K562 (cell line): ENCODE data around the gene RASSF6. TPM values are rescaled to one million over a fixed set of nuclear protein-coding genes. Genes with fewer than 3 reads are reported as not detected.

ENCODE experiments used
- ATAC-seq: fragments of 200-7000 bp; cut with Tn5 transposase; 3 replicates; pipeline ENCODE4 v1.9.1; 2020; ENCODE audit warnings: moderate library complexity
- BruUV-seq: library from RNA; stranded (reverse); fragments of 400-500 nt; replicated peaks from 2 replicates; lab custom pipeline; 2021; lab: Mats Ljungman, UMichigan
- CTCF ChIA-PET: fragments of 300-600 bp; formaldehyde crosslinking; extraction: SDS; loops from one replicate; lab custom pipeline; 2021; ENCODE audit warnings: low intra/inter-chr PET ratio; lab: Yijun Ruan, JAX
- POLR2A ChIA-PET: fragments of 300-600, 350-650 bp; sonication (Branson Sonifier 250); formaldehyde crosslinking; extraction: SDS; loops from one replicate; lab custom pipeline; 2021; ENCODE audit warnings: antibody characterized with exemption, inconsistent platforms; lab: Yijun Ruan, JAX
- DNase-seq, 4 experiments: peaks; one replicate each; pipeline versions ENCODE4 v3.0.0 to v3.0.0-alpha.2; 2011 to 2018; ENCODE audit warnings: low spot score in 3 of 4, mixed read lengths in 3 of 4; ENCODE audit errors: extremely low read depth in 1 of 4
- FAIRE-seq: peaks from 2 replicates; lab custom pipeline; 2011; peaks lifted over from hg19 to GRCh38; lab: Jason Lieb, UNC
- H2AFZ ChIP-seq: 2 replicates; pipeline ENCODE4 v1.6.0; 2011; ENCODE audit warnings: low read depth, low read length, control low read depth, inconsistent platforms
- H3K27ac ChIP-seq: fragments of 200-600 bp; 3 replicates; pipeline ENCODE4 v1.8.0; 2011; ENCODE audit warnings: low read depth, mild to moderate bottlenecking, control low read depth, inconsistent platforms, low read length, moderate library complexity, mixed read lengths; ENCODE audit errors: extremely low read depth
- H3K27me3 ChIP-seq, 2 experiments: fragments of 300-600 bp in 1 of 2; 2 replicates in 1 of 2; 3 replicates in 1 of 2; pipeline versions ENCODE4 v1.6.0 to v1.8.0; 2011; ENCODE audit warnings: inconsistent platforms in 2 of 2, low read length in 2 of 2, mild to moderate bottlenecking in 1 of 2, mixed read lengths in 1 of 2, moderate library complexity in 1 of 2; ENCODE audit not compliant: control insufficient read depth in 2 of 2, insufficient read depth in 2 of 2
- H3K36me3 ChIP-seq: fragments of 300-600 bp; 3 replicates; pipeline ENCODE4 v1.8.0; 2011; ENCODE audit warnings: mild to moderate bottlenecking, low read length, inconsistent platforms; ENCODE audit not compliant: control insufficient read depth, insufficient read depth
- H3K4me1 ChIP-seq, 2 experiments: fragments of 200-600 bp in 1 of 2; replicated peaks in 1 of 2; 2 replicates in 1 of 2; 3 replicates in 1 of 2; pipeline versions ENCODE4 v1.5.1 to v1.8.0; 2011; ENCODE audit warnings: inconsistent platforms in 2 of 2, low read length in 2 of 2, mild to moderate bottlenecking in 1 of 2, mixed read lengths in 1 of 2, moderate library complexity in 1 of 2; ENCODE audit not compliant: control insufficient read depth in 2 of 2, insufficient read depth in 2 of 2
- H3K4me2 ChIP-seq: 2 replicates; pipeline ENCODE4 v1.6.1; 2011; ENCODE audit warnings: low read length, control low read depth, inconsistent platforms, mixed read lengths; ENCODE audit not compliant: insufficient read depth
- H3K4me3 ChIP-seq: fragments of 200-600 bp; sonication (generic), shearing (Covaris generic); 2 replicates; pipeline ENCODE4 v1.5.1; 2016; ENCODE audit warnings: control low read depth, inconsistent platforms
- H3K79me2 ChIP-seq: fragments of 200-600 bp; 3 replicates; pipeline ENCODE4 v1.8.0; 2011; ENCODE audit warnings: low read length, inconsistent platforms; ENCODE audit not compliant: control insufficient read depth, insufficient read depth
- H3K9ac ChIP-seq, 2 experiments: 2 replicates each; pipeline versions ENCODE4 v1.6.0 to v1.6.1; 2011; ENCODE audit warnings: low read depth in 2 of 2, low read length in 2 of 2, control low read depth in 1 of 2, inconsistent platforms in 1 of 2, mild to moderate bottlenecking in 1 of 2, mixed read lengths in 1 of 2; ENCODE audit not compliant: insufficient read depth in 1 of 2
- H3K9me1 ChIP-seq: one replicate; pipeline ENCODE4 v1.6.0; 2011; ENCODE audit warnings: inconsistent platforms, mild to moderate bottlenecking, low read length, moderate library complexity; ENCODE audit not compliant: control insufficient read depth, insufficient read depth
- H3K9me3 ChIP-seq: replicated peaks from 2 replicates; pipeline ENCODE4 v1.5.1; 2011; ENCODE audit warnings: low read depth, low read length, inconsistent platforms; ENCODE audit not compliant: control insufficient read depth, insufficient read depth
- H4K20me1 ChIP-seq: replicated peaks from 2 replicates; pipeline ENCODE4 v1.6.1; 2011; ENCODE audit warnings: low read length, inconsistent platforms, mixed read lengths; ENCODE audit not compliant: control insufficient read depth, insufficient read depth
- CGGBP1 ChIP-seq: fragments of 250-450 bp; sonication (Bioruptor Pico); IDR thresholded peaks from 2 replicates; pipeline ENCODE4 v1.9.0; 2021; ENCODE audit warnings: mild to moderate bottlenecking
- CHD4 ChIP-seq: fragments of 200-600 bp; sonication (generic); IDR thresholded peaks from 3 replicates; pipeline ENCODE4 v1.6.1; 2012; ENCODE audit warnings: low read depth, mild to moderate bottlenecking, mixed read lengths, low read length, inconsistent platforms; ENCODE audit not compliant: insufficient read depth, insufficient replicate concordance, poor library complexity, severe bottlenecking
- GABPB2 ChIP-seq: fragments of 250-450 bp; sonication (Bioruptor Pico); conservative IDR thresholded peaks from 2 replicates; pipeline ENCODE4 v1.5.1; 2021; ENCODE audit warnings: mild to moderate bottlenecking
- HNRNPUL1 ChIP-seq: fragments of 200-400 bp; formaldehyde crosslinking; IDR thresholded peaks from 2 replicates; pipeline ENCODE4 v1.6.1; 2017; ENCODE audit warnings: low read length
- NFXL1 ChIP-seq: fragments of 450-650 bp; formaldehyde crosslinking; IDR thresholded peaks from 2 replicates; pipeline ENCODE4 v1.4.0; 2021; ENCODE audit warnings: mild to moderate bottlenecking
- NR2C2 ChIP-seq, 2 experiments: fragments of 200-800 bp in 1 of 2; sonication (Bioruptor generic) in 1 of 2; sonication (generic) in 1 of 2; formaldehyde crosslinking in 1 of 2; IDR thresholded peaks; 2 replicates each; pipeline versions ENCODE4 v1.6.1 to v1.8.0; 2016 to 2022; ENCODE audit warnings: mild to moderate bottlenecking in 1 of 2, missing compliant biosample characterization in 1 of 2, missing genetic modification characterization in 1 of 2, missing genetic modification reagents in 1 of 2
- PYGO2 ChIP-seq: fragments of 450-650 bp; IDR thresholded peaks from 2 replicates; pipeline ENCODE4 v1.6.1; 2016; ENCODE audit warnings: mild to moderate bottlenecking, missing genetic modification characterization, moderate library complexity, missing compliant biosample characterization
- SAFB ChIP-seq: fragments of 200-400 bp; formaldehyde crosslinking; IDR thresholded peaks from 2 replicates; pipeline ENCODE4 v1.6.1; 2017; ENCODE audit warnings: low read depth, low read length, borderline replicate concordance
- TBP ChIP-seq: optimal IDR thresholded peaks from 2 replicates; pipeline ENCODE3; 2011; ENCODE audit warnings: low read depth, low read length, improper control_type of control experiment
- WHSC1 ChIP-seq: IDR thresholded peaks from one replicate; pipeline ENCODE4 v1.6.1; 2012; ENCODE audit warnings: low read length, control low read depth, inconsistent platforms
- XRCC5 ChIP-seq: fragments of 200-400 bp; formaldehyde crosslinking; IDR thresholded peaks from 2 replicates; pipeline ENCODE4 v1.6.1; 2017; ENCODE audit warnings: low read depth, mild to moderate bottlenecking, low read length
- YY1 ChIP-seq, 3 experiments: IDR thresholded peaks; 2 replicates each; pipeline ENCODE4 v1.6.1; 2011; ENCODE audit warnings: low read length in 2 of 3, mild to moderate bottlenecking in 2 of 3, moderate library complexity in 2 of 3, borderline replicate concordance in 1 of 3, control low read depth in 1 of 3, low read depth in 1 of 3; ENCODE audit not compliant: insufficient read depth in 3 of 3, insufficient replicate concordance in 2 of 3, control insufficient read depth in 1 of 3, insufficient read length in 1 of 3; ENCODE audit errors: extremely low read depth in 1 of 3
- ZNF263 ChIP-seq: sonication (generic); formaldehyde crosslinking; IDR thresholded peaks from 2 replicates; pipeline ENCODE4 v1.8.0; 2022; ENCODE audit warnings: mild to moderate bottlenecking, missing genetic modification reagents, borderline replicate concordance
- WGBS: fragments of 100-300 bp; shearing (Covaris generic); methylation state at CpG from one replicate; pipeline ENCODE4 v1.1.6; 2016; ENCODE audit warnings: low coverage, mixed read lengths; ENCODE audit not compliant: insufficient coverage; ENCODE audit errors: missing lambda C conversion rate; 5-methylcytosine and 5-hydroxymethylcytosine counted together
- in situ Hi-C: fragments of 300-500 bp; cut with MboI; formaldehyde crosslinking; loops from 4 replicates; pipeline ENCODE4 v1.15.0; 2018; ENCODE audit warnings: inconsistent platforms, mixed read lengths
- intact Hi-C: fragments of 100-400 bp; cut with micrococcal nuclease; formaldehyde crosslinking; loops from 2 replicates; pipeline ENCODE4 v1.14.2; 2022
- polyA plus RNA-seq, 8 experiments: library from polyadenylated mRNA; depleted of rRNA in 4 of 8; stranded (reverse) in 5 of 8; unstranded in 3 of 8; fragments of >200 nt; fragmentation: Nextera tagmentation in 2 of 8; fragmentation: Illumina TruSeq in 1 of 8; extraction: Ambion mirVana in 2 of 8; extraction: Trizol in 1 of 8; gene quantifications; 2 replicates each; pipeline versions ENCODE4 v1.2.1 to v1.2.3, GENCODE V29; 2011 to 2014; ENCODE audit warnings: inconsistent platforms in 1 of 8, missing spikeins in 1 of 8
- total RNA-seq, 7 experiments: library from RNA; depleted of rRNA in 6 of 7; stranded (reverse); fragments of >200 nt in 6 of 7; fragmentation: Illumina TruSeq in 2 of 7; extraction: Trizol in 2 of 7; gene quantifications; 2 replicates each; pipeline versions ENCODE4 v1.2.1 to v1.2.3, GENCODE V29; 2011 to 2021; ENCODE audit warnings: low replicate concordance in 1 of 7

The RASSF6 gene
- total and polyA plus RNA-seq, 9 of the 15 experiments (the other 6 are each of a cell fraction or from before 2014, with no cell fraction given) = under 0.01 to 0.25 (median 0.06) TPM; not detected in 1

- no peak for TF ChIP-seq YY1 (IDR thresholded peaks at IDR 0.05; ENCODE audit: borderline replicate concordance in 1 of 3, control insufficient read depth in 1 of 3, extremely low read depth in 1 of 3, insufficient read depth in 3 of 3, insufficient read length in 1 of 3, insufficient replicate concordance in 2 of 3, low read depth in 1 of 3, low read length in 2 of 3)
- TF ChIP-seq NFXL1 (CRISPR knock-in tag) = no peak
Observed at GRCh38 chr4:73586666-73587065, 33.6 kb downstream of the RASSF6 start (continued).

GRCh38 chr4:73586040-73586439 lies 34.2 kb downstream of the RASSF6 start:
- ATAC-seq (no peak), FAIRE-seq (no peak), DNase-seq (no peak)
- no peaks in the 10 kb centered on the region for H4K20me1 ChIP-seq
- intact Hi-C loops = no loop called here
- 41% methylated on average over 1 of the region's 1 CpG for WGBS
- no peaks in the 10 kb centered on the region for H3K27me3 ChIP-seq
- ChIA-PET CTCF (no interaction called here), POLR2A (no interaction called here)
- no peaks in the 10 kb centered on the region for H3K79me2 ChIP-seq
- peaks cover 0 to 5% of the 10 kb centered on the region in 2 experiments; a peak in 1 of 5 replicates for H3K4me1 ChIP-seq
- no peaks in the 10 kb centered on the region for H3K36me3 ChIP-seq
- in situ Hi-C loops = no loop called here
- BruUV-seq = no TSS peak
- H3K4me3 ChIP-seq = no peak overlapping the region
- H3K9me1 ChIP-seq = no peaks in the 10 kb centered on the region
- TF ChIP-seq XRCC5 = no peak
- TF ChIP-seq NR2C2 (CRISPR knock-in tag; IDR thresholded peaks at IDR 0.05) = no peak
- no peak for TF ChIP-seq NR2C2 (tag; IDR thresholded peaks at IDR 0.05)
- TF ChIP-seq CHD4 = no peak
- no peak for TF ChIP-seq TBP
- TF ChIP-seq ZNF263 (CRISPR knock-in tag) = no peak
- TF ChIP-seq HNRNPUL1 = no peak
- no peak for TF ChIP-seq WHSC1
- no peak for TF ChIP-seq PYGO2 (tag)
- no peak for TF ChIP-seq GABPB2 (CRISPR knock-in tag)
- TF ChIP-seq CGGBP1 (CRISPR knock-in tag) = no peak
- no peak for TF ChIP-seq SAFB
- no peak overlapping the region for H3K4me2 ChIP-seq
- no peaks in the 10 kb centered on the region for H3K9me3 ChIP-seq
- no peak overlapping the region for H2AFZ ChIP-seq
- no peak overlapping the region for H3K27ac ChIP-seq
- no peak overlapping the region for H3K9ac ChIP-seq
